RWPE2 (cell line): ENCODE measurements around the gene MTG1.
"Not testable (repeated sequence)": the region's sequence is repeated elsewhere in the genome, so short reads cannot be mapped to it uniquely, and the experiment has no call there.

ENCODE experiments used
- ATAC-seq: fragments of 200-7000 bp; cut with Tn5 transposase; 3 replicates; pipeline ENCODE4 v1.9.1; 2021; ENCODE audit warnings: low read depth
- DNase-seq: peaks from one replicate; pipeline ENCODE4 v3.0.0-alpha.2; 2020; ENCODE audit warnings: low spot score
- H3K27ac ChIP-seq: fragments of 450-650 bp; 2 replicates; pipeline ENCODE4 v1.5.1; 2017; ENCODE audit warnings: mild to moderate bottlenecking; ENCODE audit not compliant: poor library complexity, severe bottlenecking
- H3K27me3 ChIP-seq: fragments of 250-450 bp; sonication (Bioruptor Pico); 2 replicates; pipeline ENCODE4 v1.5.1; 2021; ENCODE audit warnings: mild to moderate bottlenecking, moderate library complexity; ENCODE audit not compliant: insufficient read depth, poor library complexity, severe bottlenecking
- H3K36me3 ChIP-seq: fragments of 250-450 bp; sonication (Bioruptor Pico); 2 replicates; pipeline ENCODE4 v1.5.1; 2020; ENCODE audit warnings: low read depth, mild to moderate bottlenecking, moderate library complexity
- H3K4me1 ChIP-seq: fragments of 250-450 bp; sonication (Bioruptor Pico); 2 replicates; pipeline ENCODE4 v1.5.1; 2021; ENCODE audit warnings: mild to moderate bottlenecking, moderate library complexity; ENCODE audit not compliant: insufficient read depth, poor library complexity, severe bottlenecking
- H3K4me3 ChIP-seq: fragments of 250-450 bp; sonication (Bioruptor Pico); 2 replicates; pipeline ENCODE4 v1.5.1; 2021; ENCODE audit warnings: mild to moderate bottlenecking, moderate library complexity; ENCODE audit not compliant: severe bottlenecking
- H3K9me3 ChIP-seq: fragments of 250-450 bp; sonication (Bioruptor Pico); 2 replicates; pipeline ENCODE4 v1.5.1; 2021; ENCODE audit warnings: mild to moderate bottlenecking, moderate library complexity; ENCODE audit not compliant: severe bottlenecking
- TF ChIP-seq, protein P1 (sequence below): fragments of 450-650 bp; IDR thresholded peaks from one replicate; pipeline ENCODE4 v1.5.1; 2017; ENCODE audit warnings: mild to moderate bottlenecking, moderate library complexity; ENCODE audit not compliant: poor library complexity, severe bottlenecking

MTG1 gene

DNA sequence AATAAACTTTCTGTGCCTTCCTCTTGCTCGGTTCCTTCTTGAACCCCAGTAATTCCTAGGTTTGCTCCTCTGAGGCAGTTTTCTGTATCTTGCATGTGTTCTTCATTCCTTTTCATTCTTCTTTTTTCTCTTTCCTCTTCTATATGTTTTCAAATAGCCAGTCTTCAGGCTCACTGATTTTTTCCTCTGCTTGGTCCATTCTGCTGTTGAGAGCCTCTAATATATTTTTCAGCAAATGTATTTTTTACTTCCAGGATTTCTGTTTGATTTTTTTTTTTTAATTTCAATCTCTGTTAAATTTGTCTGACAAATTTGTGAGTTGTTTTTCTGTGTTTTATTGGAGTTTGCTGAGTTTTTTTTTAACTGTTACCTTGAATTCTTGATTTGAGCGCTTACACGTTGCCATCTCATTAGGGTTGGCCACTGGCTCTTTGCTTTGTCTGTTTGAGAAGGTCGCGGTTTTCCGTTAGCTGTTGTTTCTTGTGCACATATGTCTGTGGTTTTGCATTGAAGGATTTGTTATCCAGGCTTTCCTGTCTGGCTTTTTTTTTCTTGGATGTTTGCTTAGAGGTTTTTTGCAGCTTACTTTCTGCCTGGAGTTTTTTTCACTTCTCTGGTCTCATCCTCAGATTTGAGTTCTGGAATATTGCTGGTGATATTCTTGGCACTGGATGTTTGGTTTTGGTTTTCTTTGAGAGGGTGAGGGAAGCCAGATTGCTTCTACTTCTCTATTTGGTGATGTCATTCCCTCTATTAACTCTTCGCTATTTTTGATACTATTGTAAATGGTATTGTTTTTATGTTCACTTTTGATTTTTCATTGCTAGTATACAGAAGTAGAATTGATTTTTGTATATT lies 17.8 kb downstream of the MTG1 start:
- ATAC-seq = no peak
- Histone ChIP-seq H3K27ac (no peak overlapping the region), H3K36me3 (peaks cover 72% of the 10 kb centered on the region), H3K9me3 (peaks cover 15% of the 10 kb centered on the region), H3K4me1 (no peaks in the 10 kb centered on the region), H3K27me3 (no peaks in the 10 kb centered on the region), H3K4me3 (no peak overlapping the region)
- no peak for DNase-seq
- TF ChIP-seq, protein P1, sequence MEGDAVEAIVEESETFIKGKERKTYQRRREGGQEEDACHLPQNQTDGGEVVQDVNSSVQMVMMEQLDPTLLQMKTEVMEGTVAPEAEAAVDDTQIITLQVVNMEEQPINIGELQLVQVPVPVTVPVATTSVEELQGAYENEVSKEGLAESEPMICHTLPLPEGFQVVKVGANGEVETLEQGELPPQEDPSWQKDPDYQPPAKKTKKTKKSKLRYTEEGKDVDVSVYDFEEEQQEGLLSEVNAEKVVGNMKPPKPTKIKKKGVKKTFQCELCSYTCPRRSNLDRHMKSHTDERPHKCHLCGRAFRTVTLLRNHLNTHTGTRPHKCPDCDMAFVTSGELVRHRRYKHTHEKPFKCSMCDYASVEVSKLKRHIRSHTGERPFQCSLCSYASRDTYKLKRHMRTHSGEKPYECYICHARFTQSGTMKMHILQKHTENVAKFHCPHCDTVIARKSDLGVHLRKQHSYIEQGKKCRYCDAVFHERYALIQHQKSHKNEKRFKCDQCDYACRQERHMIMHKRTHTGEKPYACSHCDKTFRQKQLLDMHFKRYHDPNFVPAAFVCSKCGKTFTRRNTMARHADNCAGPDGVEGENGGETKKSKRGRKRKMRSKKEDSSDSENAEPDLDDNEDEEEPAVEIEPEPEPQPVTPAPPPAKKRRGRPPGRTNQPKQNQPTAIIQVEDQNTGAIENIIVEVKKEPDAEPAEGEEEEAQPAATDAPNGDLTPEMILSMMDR = no peak

DNA sequence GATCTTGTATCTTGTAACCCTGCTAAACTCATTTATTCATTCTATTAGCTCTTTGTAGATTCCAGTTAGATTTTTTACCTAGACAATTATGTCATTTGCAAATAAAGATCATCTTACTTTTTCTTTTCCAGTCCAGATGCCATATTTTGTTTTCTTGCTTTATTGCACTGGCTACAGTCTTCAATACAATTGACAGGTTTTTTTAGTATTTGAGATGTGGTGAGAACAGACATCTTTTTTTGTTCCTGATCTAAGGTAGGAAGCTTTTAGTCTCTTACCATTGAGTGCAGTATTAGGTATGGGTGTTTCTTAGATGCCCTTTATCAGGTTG lies 18.4 kb downstream of the MTG1 start:
- Histone ChIP-seq H3K4me3 (no peak overlapping the region), H3K9me3 (peaks cover 15% of the 10 kb centered on the region), H3K36me3 (peaks cover 66% of the 10 kb centered on the region), H3K4me1 (no peaks in the 10 kb centered on the region), H3K27ac (no peak overlapping the region), H3K27me3 (no peaks in the 10 kb centered on the region)
- TF ChIP-seq, protein P1 = no peak
- DNase-seq (no peak), ATAC-seq (no peak)

DNA sequence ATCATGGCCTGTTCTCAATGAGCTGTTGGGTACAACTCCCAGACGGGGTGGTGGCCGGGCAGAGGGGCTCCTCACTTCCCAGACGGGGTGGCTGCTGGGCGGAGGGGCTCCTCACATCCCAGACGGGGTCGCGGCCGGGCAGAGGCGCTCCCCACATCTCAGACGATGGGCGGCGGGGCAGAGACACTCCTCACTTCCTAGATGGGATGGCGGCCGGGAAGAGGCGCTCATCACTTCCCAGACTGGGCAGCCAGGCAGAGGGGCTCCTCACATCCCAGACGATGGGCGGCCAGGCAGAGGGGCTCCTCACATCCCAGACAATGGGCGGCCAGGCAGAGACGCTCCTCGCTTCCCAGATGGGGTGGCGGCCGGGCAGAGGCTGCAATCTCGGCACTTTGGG lies 20.4 kb downstream of the MTG1 start:
- peaks cover 56% of the 10 kb centered on the region for H3K36me3 ChIP-seq
- ATAC-seq, H3K4me1 ChIP-seq: not testable (repeated sequence)

DNA sequence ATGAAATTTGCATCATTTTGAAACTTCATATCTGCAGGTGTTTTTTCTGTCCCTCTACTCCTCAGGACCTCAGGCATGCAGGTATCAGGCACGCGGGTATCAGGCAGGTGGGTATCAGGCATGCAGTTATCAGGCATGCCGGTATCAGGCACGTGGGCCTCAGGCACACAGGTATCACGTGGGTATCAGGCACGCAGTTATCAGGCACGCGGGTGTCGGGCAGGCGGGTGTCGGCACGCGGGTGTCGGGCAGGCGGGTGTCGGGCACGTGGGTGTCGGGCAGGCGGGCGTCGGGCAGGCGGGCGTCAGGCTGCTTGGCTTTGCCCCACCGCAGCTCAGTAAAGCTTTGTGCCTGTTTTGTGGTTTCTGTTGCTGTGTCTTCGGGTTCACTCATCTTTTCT lies 21.8 kb downstream of the MTG1 start:
- Histone ChIP-seq H3K4me3 (no peak overlapping the region), H3K9me3 (peaks cover 15% of the 10 kb centered on the region), H3K27me3 (no peaks in the 10 kb centered on the region), H3K27ac (no peak overlapping the region), H3K36me3 (peaks cover 42% of the 10 kb centered on the region), H3K4me1 (no peaks in the 10 kb centered on the region)
- ATAC-seq (no peak), DNase-seq (peak; percentile 51)
- TF ChIP-seq, protein P1 = no peak

More for the DNA sequence above, 20.4 kb downstream of the MTG1 start:
- H3K9me3 ChIP-seq = peaks cover 15% of the 10 kb centered on the region
- H3K27me3 ChIP-seq, H3K4me3 ChIP-seq, H3K27ac ChIP-seq: not testable (repeated sequence)
- peak; percentile 4 for DNase-seq

DNA sequence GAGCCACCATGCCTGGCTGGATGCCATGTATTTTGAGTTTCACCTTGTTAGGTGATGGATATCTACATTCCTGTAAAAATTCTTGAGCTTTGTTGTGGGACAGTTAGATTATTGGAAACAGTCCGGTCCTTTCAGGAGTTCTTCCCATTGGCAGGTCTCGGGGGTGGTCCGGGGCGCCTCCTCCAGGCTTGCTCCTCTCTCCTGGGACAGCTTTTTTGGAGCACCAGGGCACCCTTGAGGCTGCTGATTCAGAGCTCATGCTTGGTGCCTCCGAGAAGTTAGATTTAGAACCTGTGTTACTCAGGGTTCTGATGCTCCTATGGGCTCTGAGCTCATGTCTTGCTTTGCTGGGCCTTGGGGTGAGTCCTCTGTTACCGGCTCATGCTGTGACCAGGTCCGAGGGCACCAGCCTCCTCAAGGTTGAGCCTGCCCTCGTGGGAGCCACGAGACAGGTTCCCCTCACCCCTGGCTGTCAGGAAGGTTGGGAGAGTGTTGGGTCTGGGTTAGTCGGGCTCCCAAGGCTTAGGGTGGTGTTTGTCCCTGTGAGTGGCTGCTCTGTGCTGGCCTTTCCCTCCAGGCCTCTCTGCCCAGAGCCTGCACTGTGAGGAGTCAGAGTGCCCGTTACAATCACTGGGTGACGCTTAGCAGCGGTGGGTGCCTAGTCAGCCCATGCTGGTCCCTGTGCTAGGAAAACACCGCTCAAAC lies 24.5 kb downstream of the MTG1 start:
- Histone ChIP-seq H3K4me1 (no peaks in the 10 kb centered on the region), H3K27me3 (peaks cover 10% of the 10 kb centered on the region), H3K27ac (no peak overlapping the region), H3K4me3 (no peak overlapping the region), H3K36me3 (peaks cover 16% of the 10 kb centered on the region), H3K9me3 (no peaks in the 10 kb centered on the region)
- ATAC-seq (no peak), DNase-seq (peak; percentile 27)
- TF ChIP-seq, protein P1 = no peak
